ENCODE data around the gene DSC1. TPM values are rescaled to one million over a fixed set of nuclear protein-coding genes. Genes with fewer than 3 reads are reported as not detected.

Gene DSC1
- total and polyA plus RNA-seq, 12 donors = 0.03 to 21.8 (median 7.7) TPM

DNA sequence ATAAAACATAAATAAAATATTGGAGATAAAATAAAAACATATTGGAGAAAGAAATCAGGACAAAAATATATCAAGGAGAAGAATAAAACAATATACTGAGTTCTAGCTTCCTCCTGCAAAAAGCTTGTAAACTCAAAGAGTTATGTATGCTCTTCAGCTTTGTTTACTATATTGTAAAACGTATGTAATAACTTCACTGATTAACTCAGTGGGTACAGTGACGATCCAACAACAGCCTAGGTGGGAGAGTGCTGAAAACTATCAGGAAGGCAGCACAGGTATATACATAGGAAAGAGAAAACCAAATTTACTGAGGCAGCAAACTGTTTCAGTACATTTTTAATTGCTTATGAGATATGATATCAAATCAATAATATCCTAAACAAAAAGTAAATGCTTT lies 68.8 kb downstream of the DSC1 start:
- WGBS, 2 donors = 76 to 80% methylated on average over 2 of the region's 2 CpGs
- intact Hi-C loops (cut with DNase I) = loop anchor here in 5 of 10 donors (10.0 kb wide), 4 partner anchors 131 to 411 kb away; partner anchors contain the start of gene DSG2 (in 1 of the 5)
- DNase-seq (no peak), ATAC-seq (no peak)
- TF ChIP-seq CTCF (IDR thresholded peaks at IDR 0.05) = no peak
- Histone ChIP-seq H3K9me3 (no peaks in the 10 kb centered on the region), H3K27me3 (no peaks in the 10 kb centered on the region), H3K4me1 (peaks cover 0 to 10% (median 0%) of the 10 kb centered on the region in 9 donors), H3K36me3 (peaks cover 0 to 34% (median 0%) of the 10 kb centered on the region in 9 donors), H3K4me3 (no peak overlapping the region), H3K27ac (no peak overlapping the region)

- TF ChIP-seq CTCF (IDR thresholded peaks at IDR 0.05) = no peak
- no peak for ATAC-seq
- 95 to 99% methylated on average over 3 of the region's 3 CpGs for WGBS, 2 donors
- Histone ChIP-seq H3K36me3 (peaks cover 0 to 39% (median 0%) of the 10 kb centered on the region in 9 donors), H3K27ac (no peak overlapping the region), H3K4me3 (no peak overlapping the region), H3K4me1 (peaks cover 0 to 10% (median 0%) of the 10 kb centered on the region in 9 donors), H3K9me3 (no peaks in the 10 kb centered on the region), H3K27me3 (no peaks in the 10 kb centered on the region)
- intact Hi-C loops (cut with DNase I) = loop anchor here in 5 of 10 donors (10.0 kb wide), 4 partner anchors 132 to 412 kb away; partner anchors contain the start of gene DSG2 (in 1 of the 5)
- DNase-seq = no peak
Observed at GRCh38 chr18:31093294-31093693, 69.4 kb downstream of the DSC1 start.

DNA sequence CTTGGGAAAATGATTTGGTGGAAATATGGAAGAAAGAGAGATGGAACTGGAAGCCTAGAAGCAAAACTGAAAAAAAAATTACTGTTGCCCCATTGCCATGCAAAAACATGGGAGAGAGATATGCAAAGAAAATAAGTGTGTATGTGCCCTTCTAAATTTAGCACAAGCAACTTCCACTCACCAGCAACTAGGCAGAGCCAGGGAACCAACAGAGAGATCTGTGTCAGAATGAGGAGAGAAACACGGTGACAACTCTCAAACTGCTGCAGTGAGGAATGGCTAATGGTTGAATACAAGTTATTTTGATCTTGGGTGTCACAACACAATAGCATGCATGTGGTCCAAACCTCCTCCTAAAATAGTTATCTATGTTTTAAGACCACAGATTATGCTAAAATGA lies 71.3 kb downstream of the DSC1 start:
- ATAC-seq = peak; percentile 61 to 91 (median 70)
- TF ChIP-seq CTCF (IDR thresholded peaks at IDR 0.05) = no peak
- DNase-seq = peak in 1 of 2 donors; percentile 9
- Histone ChIP-seq H3K4me1 (peaks cover 0 to 10% (median 0%) of the 10 kb centered on the region in 9 donors), H3K9me3 (no peaks in the 10 kb centered on the region), H3K4me3 (peak overlapping the region in 1 of 10 donors; percentile 9), H3K27ac (peak overlapping the region in 8 of 10 donors; percentile 17 to 71 (median 54)), H3K36me3 (peaks cover 0 to 54% (median 8%) of the 10 kb centered on the region in 9 donors), H3K27me3 (no peaks in the 10 kb centered on the region)
- intact Hi-C loops (cut with DNase I) = loop anchor here in 5 of 10 donors (10.0 kb wide), 4 partner anchors 133 to 413 kb away; partner anchors contain the start of gene DSG2 (in 1 of the 5)
- 28 to 34% methylated on average over 1 of the region's 1 CpG for WGBS, 2 donors

DNA sequence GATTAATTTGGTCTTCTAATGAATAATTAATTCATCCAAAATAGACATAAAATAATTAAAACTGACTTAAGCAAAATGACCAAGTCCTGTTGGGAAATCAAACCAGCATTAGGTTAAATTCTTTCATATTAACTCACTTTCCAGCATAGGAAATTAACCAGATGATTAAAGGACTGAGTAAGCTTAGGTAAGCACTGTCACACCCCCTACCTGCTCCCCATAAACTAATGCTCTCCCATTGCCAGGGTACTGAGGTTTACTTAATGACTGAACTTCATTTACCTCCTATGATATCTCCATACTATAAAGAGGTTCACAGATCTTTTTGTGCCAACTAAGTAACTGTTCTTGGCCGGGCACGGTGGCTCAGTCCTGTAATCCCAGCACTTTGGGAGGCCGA lies 74.1 kb downstream of the DSC1 start:
- Histone ChIP-seq H3K36me3 (peaks cover 0 to 69% (median 8%) of the 10 kb centered on the region in 9 donors), H3K27ac (no peak overlapping the region), H3K4me1 (peaks cover 0 to 10% (median 0%) of the 10 kb centered on the region in 9 donors), H3K27me3 (no peaks in the 10 kb centered on the region), H3K4me3 (no peak overlapping the region), H3K9me3 (no peaks in the 10 kb centered on the region)
- no peak for DNase-seq
- no peak for TF ChIP-seq CTCF (IDR thresholded peaks at IDR 0.05)
- intact Hi-C loops (cut with DNase I) = no loop called here
- whole genome bisulfite sequencing, 2 donors = 73 to 75% methylated on average over 3 of the region's 3 CpGs
- no peak for ATAC-seq
